ENCODE data around the gene CSPG5.

- no peak for TF ChIP-seq CTCF (IDR thresholded peaks at IDR 0.05)
- TF ChIP-seq POLR2AphosphoS5 (IDR thresholded peaks at IDR 0.05) = no peak
- TF ChIP-seq POLR2A (IDR thresholded peaks at IDR 0.05) = no peak
These were observed 35.1 kb upstream of the CSPG5 start for GRCh38 chr3:47613722-47614121.

All from prostate gland (tissue), 2 donors.